GM19099 (cell line): Measurements from ENCODE around the gene BACH2.

Experiments used
- POLR2A ChIP-seq: IDR thresholded peaks from 3 replicates; pipeline ENCODE4 v1.6.1; 2011; ENCODE audit warnings: low read depth; ENCODE audit not compliant: insufficient read length; ENCODE audit errors: extremely low read depth

The BACH2 gene

GRCh38 chr6:90154755-90155470 lies 141.7 kb downstream of the BACH2 start:
- TF ChIP-seq POLR2A: no peak

GRCh38 chr6:90151576-90152422 lies 144.8 kb downstream of the BACH2 start:
- no peak for TF ChIP-seq POLR2A

GRCh38 chr6:90149280-90149679 lies 147.4 kb downstream of the BACH2 start:
- TF ChIP-seq POLR2A: no peak

GRCh38 chr6:90148867-90149266 lies 147.8 kb downstream of the BACH2 start:
- no peak for TF ChIP-seq POLR2A

- no peak for TF ChIP-seq POLR2A
These were observed 149.6 kb downstream of the BACH2 start for GRCh38 chr6:90146921-90147649.

- no peak for TF ChIP-seq POLR2A
These were observed 150.6 kb downstream of the BACH2 start for GRCh38 chr6:90146024-90146423.

- TF ChIP-seq POLR2A: no peak
These were observed 151.6 kb downstream of the BACH2 start for GRCh38 chr6:90144928-90145555.

GRCh38 chr6:90144396-90144795 lies 152.2 kb downstream of the BACH2 start:
- TF ChIP-seq POLR2A: no peak

- no peak for TF ChIP-seq POLR2A
These were observed 156.0 kb downstream of the BACH2 start for GRCh38 chr6:90140683-90141082.

GRCh38 chr6:90139272-90139817 lies 157.3 kb downstream of the BACH2 start:
- TF ChIP-seq POLR2A: no peak

GRCh38 chr6:90136837-90137568 lies 159.6 kb downstream of the BACH2 start:
- TF ChIP-seq POLR2A: no peak

- no peak for TF ChIP-seq POLR2A
These were observed 160.5 kb downstream of the BACH2 start for GRCh38 chr6:90136176-90136575.

- no peak for TF ChIP-seq POLR2A
These were observed 161.0 kb downstream of the BACH2 start for GRCh38 chr6:90135667-90136066.
